Measurements from ENCODE around the gene SOX9.

The SOX9 gene

DNA sequence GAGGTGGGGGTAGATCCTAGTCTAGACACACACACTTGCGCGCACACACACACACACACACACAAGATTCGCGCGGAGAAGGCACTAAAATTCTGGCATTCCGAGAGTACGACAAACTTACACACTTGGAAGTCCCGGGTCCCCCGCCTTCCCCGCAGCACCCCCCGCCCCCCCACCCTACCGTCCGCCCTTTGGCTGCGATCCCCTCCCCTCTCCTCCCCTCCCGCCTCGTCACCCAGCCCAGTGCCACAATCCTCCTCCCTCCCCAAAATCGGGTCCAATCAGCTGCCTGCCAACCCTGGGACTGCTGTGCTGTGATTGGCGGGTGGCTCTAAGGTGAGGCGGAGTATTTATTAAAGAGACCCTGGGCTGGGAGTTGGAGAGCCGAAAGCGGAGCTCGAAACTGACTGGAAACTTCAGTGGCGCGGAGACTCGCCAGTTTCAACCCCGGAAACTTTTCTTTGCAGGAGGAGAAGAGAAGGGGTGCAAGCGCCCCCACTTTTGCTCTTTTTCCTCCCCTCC is at the start of gene SOX9:
Gene SOX9, plus strand, starts transcription at position 379 of the 522 bp plus-strand sequence. CDS start 372 bp downstream, outside the sequence.
- Histone ChIP-seq H3K9me3 (ENCODE audit: control insufficient read depth in 1 of 2, low read length in 2 of 2) (no peaks in the 10 kb centered on the region), H3K4me1 (ENCODE audit: control insufficient read depth in 1 of 2, insufficient read depth in 2 of 2, low read length in 2 of 2) (peaks cover 12 to 28% of the 10 kb centered on the region in 2 donors), H3K4me3 (ENCODE audit: low read depth in 1 of 2, low read length in 2 of 2) (peak within 1 kb of the TSS; percentile 86 to 87), H3K9ac (ENCODE audit: low read depth in 1 of 2, low read length in 2 of 2) (peak within 1 kb of the TSS; percentile 78 to 85), H3K36me3 (ENCODE audit: control insufficient read depth in 1 of 2, insufficient read depth in 2 of 2, low read length in 2 of 2) (peaks cover 7 to 10% of the 10 kb centered on the region in 2 donors), H3K27ac (ENCODE audit: low read depth, low read length) (peak within 1 kb of the TSS; percentile 70), H3K27me3 (ENCODE audit: control insufficient read depth in 1 of 2, insufficient read depth in 2 of 2, low read length in 2 of 2) (peaks cover 36 to 41% of the 10 kb centered on the region in 2 donors)

DNA sequence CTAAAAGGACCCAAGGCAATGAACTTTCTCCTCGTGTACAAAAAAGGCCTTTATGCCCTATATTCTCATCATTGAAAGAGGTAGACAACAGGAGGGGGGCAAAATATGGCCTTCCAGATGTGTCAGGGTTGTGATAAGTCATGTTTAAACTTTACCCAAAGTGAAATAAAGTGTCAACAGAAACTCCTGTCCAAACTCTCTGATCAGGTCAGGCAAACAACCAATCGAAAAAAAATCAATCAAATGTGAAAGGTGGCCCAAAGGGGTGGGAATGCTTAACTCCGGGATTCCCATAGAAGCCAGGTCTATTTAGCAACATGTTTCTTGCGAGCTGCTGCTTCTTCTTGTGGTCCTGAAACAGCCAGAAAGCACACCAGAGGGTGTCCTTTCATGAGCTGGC is 49.5 kb upstream of the SOX9 start:
- H3K36me3 ChIP-seq (ENCODE audit: control insufficient read depth in 1 of 2, insufficient read depth in 2 of 2, low read length in 2 of 2), result no peaks in the 10 kb centered on the region
- H3K9me3 ChIP-seq (ENCODE audit: control insufficient read depth in 1 of 2, low read length in 2 of 2), result no peaks in the 10 kb centered on the region
- H3K9ac ChIP-seq (ENCODE audit: low read depth in 1 of 2, low read length in 2 of 2), result no peak overlapping the region
- H3K27me3 ChIP-seq (ENCODE audit: control insufficient read depth in 1 of 2, insufficient read depth in 2 of 2, low read length in 2 of 2), result no peaks in the 10 kb centered on the region
- no peaks in the 10 kb centered on the region for H3K4me1 ChIP-seq (ENCODE audit: control insufficient read depth in 1 of 2, insufficient read depth in 2 of 2, low read length in 2 of 2)
- H3K4me3 ChIP-seq (ENCODE audit: low read depth in 1 of 2, low read length in 2 of 2), result no peak overlapping the region
- no peak overlapping the region for H3K27ac ChIP-seq (ENCODE audit: low read depth, low read length)

DNA sequence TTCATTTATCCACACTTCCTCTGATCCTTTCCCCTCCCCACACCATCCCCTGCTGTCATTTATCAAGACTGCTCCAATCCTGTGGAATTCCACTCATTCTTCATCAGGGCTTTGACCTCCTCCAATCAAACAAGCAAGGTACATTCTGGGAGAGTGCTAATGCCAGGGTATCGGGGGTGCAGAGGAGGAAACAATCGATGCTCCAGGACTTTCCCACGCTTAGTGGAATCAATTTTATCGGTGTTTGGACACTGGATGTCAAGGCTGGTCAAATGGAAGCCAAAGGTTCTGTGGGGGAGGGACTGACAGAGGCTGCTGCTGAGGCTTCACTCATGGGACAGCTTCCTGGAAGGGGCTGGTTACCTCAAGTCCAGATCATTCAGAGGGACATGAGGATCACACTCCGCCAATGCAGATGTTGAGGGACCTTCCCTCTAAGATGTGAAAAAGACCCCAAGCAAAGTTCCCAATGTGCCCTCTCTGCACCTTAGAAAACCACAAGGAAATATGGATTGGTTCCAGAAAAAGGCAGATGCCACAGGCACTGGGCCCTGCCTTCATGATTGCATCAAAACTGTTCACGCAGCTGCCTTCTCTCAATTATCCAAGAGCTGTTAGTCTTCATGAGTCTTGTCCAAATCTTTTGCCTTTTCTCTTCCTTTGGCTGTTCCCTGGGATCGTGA is 44.7 kb upstream of the SOX9 start:
- Histone ChIP-seq H3K4me3 (ENCODE audit: low read depth in 1 of 2, low read length in 2 of 2) (no peak overlapping the region), H3K9me3 (ENCODE audit: control insufficient read depth in 1 of 2, low read length in 2 of 2) (no peaks in the 10 kb centered on the region), H3K27ac (ENCODE audit: low read depth, low read length) (no peak overlapping the region), H3K4me1 (ENCODE audit: control insufficient read depth in 1 of 2, insufficient read depth in 2 of 2, low read length in 2 of 2) (no peaks in the 10 kb centered on the region), H3K27me3 (ENCODE audit: control insufficient read depth in 1 of 2, insufficient read depth in 2 of 2, low read length in 2 of 2) (no peaks in the 10 kb centered on the region), H3K36me3 (ENCODE audit: control insufficient read depth in 1 of 2, insufficient read depth in 2 of 2, low read length in 2 of 2) (no peaks in the 10 kb centered on the region), H3K9ac (ENCODE audit: low read depth in 1 of 2, low read length in 2 of 2) (no peak overlapping the region)

DNA sequence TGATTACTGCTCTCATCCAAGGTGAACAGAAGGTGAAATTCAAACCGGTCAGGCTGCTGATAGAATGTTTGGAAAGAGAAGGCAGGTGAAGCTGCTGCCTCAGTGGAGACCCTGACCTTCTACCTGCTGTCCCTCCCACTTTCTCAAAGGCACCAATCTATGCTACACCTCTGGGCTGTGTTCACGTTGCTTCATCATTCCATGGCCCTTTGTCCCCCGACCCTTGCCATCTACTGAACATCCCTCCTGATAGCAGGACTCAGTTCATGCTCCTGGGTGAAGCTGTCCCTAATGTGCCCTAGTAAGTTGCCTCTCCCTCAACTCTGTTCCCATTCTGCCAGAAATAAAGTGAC is 44.2 kb upstream of the SOX9 start:
- Histone ChIP-seq H3K9ac (ENCODE audit: low read depth in 1 of 2, low read length in 2 of 2) (no peak overlapping the region), H3K4me3 (ENCODE audit: low read depth in 1 of 2, low read length in 2 of 2) (no peak overlapping the region), H3K9me3 (ENCODE audit: control insufficient read depth in 1 of 2, low read length in 2 of 2) (no peaks in the 10 kb centered on the region), H3K27ac (ENCODE audit: low read depth, low read length) (no peak overlapping the region), H3K27me3 (ENCODE audit: control insufficient read depth in 1 of 2, insufficient read depth in 2 of 2, low read length in 2 of 2) (no peaks in the 10 kb centered on the region), H3K36me3 (ENCODE audit: control insufficient read depth in 1 of 2, insufficient read depth in 2 of 2, low read length in 2 of 2) (no peaks in the 10 kb centered on the region), H3K4me1 (ENCODE audit: control insufficient read depth in 1 of 2, insufficient read depth in 2 of 2, low read length in 2 of 2) (no peaks in the 10 kb centered on the region)

DNA sequence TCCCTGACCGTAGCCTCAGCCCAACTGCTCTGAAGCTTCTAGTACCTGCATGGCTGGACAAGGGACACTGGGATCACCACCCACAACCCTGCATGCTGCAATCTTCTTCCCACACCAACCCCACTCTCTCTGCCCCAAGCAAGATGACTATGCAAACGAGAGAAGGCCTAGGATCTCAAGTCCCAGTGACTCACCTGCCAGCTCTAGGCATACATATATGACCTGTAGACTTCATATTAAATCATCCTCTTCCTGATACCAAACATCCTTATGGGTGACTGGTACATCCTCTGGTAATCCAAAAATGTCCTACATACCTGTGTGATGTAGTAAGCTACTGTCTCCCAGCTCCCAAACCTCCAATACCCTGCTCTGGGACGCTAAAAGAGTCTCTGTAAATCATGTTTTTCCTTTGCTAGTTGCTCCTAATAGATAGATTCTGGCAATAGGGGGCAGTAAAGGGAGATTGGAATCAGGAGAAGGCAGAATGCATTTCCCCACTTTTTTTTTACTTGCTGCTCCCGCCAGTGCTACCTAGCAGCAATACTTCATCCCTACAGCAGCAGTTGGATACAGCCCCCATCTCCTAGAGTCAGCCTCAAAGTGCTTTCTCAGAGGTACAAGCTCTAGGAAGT is 43.4 kb upstream of the SOX9 start:
- no peaks in the 10 kb centered on the region for H3K9me3 ChIP-seq (ENCODE audit: control insufficient read depth in 1 of 2, low read length in 2 of 2)
- no peaks in the 10 kb centered on the region for H3K27me3 ChIP-seq (ENCODE audit: control insufficient read depth in 1 of 2, insufficient read depth in 2 of 2, low read length in 2 of 2)
- no peak overlapping the region for H3K27ac ChIP-seq (ENCODE audit: low read depth, low read length)
- H3K9ac ChIP-seq (ENCODE audit: low read depth in 1 of 2, low read length in 2 of 2), result no peak overlapping the region
- H3K4me1 ChIP-seq (ENCODE audit: control insufficient read depth in 1 of 2, insufficient read depth in 2 of 2, low read length in 2 of 2), result no peaks in the 10 kb centered on the region
- H3K36me3 ChIP-seq (ENCODE audit: control insufficient read depth in 1 of 2, insufficient read depth in 2 of 2, low read length in 2 of 2), result no peaks in the 10 kb centered on the region
- H3K4me3 ChIP-seq (ENCODE audit: low read depth in 1 of 2, low read length in 2 of 2), result no peak overlapping the region

DNA sequence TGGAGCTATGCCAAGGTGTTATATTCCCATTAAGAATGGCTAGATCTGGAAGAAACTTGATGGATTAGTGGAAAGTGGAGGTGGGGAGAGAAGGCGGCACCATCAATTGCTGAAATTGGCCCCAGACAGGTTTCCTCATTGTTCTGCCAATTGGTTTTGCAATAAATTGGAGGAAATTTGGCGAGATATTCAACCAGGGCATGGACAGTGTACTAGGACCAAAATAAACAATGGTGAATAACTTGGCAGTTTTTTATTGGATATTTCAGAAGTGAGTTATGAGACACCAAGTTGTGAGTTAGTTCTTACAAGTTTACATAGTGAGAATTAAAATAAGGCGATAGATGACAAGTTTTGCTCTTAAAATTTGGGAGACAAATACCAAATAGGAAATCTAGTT is 41.1 kb upstream of the SOX9 start:
- Histone ChIP-seq H3K4me1 (ENCODE audit: control insufficient read depth in 1 of 2, insufficient read depth in 2 of 2, low read length in 2 of 2) (no peaks in the 10 kb centered on the region), H3K9me3 (ENCODE audit: control insufficient read depth in 1 of 2, low read length in 2 of 2) (no peaks in the 10 kb centered on the region), H3K4me3 (ENCODE audit: low read depth in 1 of 2, low read length in 2 of 2) (no peak overlapping the region), H3K9ac (ENCODE audit: low read depth in 1 of 2, low read length in 2 of 2) (no peak overlapping the region), H3K27ac (ENCODE audit: low read depth, low read length) (no peak overlapping the region), H3K36me3 (ENCODE audit: control insufficient read depth in 1 of 2, insufficient read depth in 2 of 2, low read length in 2 of 2) (no peaks in the 10 kb centered on the region), H3K27me3 (ENCODE audit: control insufficient read depth in 1 of 2, insufficient read depth in 2 of 2, low read length in 2 of 2) (no peaks in the 10 kb centered on the region)

DNA sequence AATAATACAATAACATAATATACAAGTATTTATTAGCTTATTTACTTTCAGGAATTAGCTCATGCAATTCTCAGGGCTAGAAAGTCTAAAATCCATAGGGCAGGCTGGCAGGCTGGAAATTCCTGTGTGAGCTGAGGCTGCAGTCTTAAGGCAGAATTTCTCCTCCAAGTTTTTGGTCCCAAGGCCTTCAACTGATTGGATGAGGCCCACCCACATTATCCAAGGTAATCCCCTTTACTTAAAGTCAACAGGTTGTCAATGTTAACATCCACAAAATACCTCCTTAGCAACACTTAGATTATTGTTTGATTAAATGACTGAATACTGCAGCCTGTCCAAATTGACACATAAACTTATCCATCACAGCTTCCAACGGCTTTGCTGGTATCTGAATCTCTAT is 32.9 kb upstream of the SOX9 start:
- Histone ChIP-seq H3K36me3 (ENCODE audit: control insufficient read depth in 1 of 2, insufficient read depth in 2 of 2, low read length in 2 of 2) (no peaks in the 10 kb centered on the region), H3K27ac (ENCODE audit: low read depth, low read length) (no peak overlapping the region), H3K9ac (ENCODE audit: low read depth in 1 of 2, low read length in 2 of 2) (no peak overlapping the region), H3K9me3 (ENCODE audit: control insufficient read depth in 1 of 2, low read length in 2 of 2) (no peaks in the 10 kb centered on the region), H3K27me3 (ENCODE audit: control insufficient read depth in 1 of 2, insufficient read depth in 2 of 2, low read length in 2 of 2) (no peaks in the 10 kb centered on the region), H3K4me3 (ENCODE audit: low read depth in 1 of 2, low read length in 2 of 2) (no peak overlapping the region), H3K4me1 (ENCODE audit: control insufficient read depth in 1 of 2, insufficient read depth in 2 of 2, low read length in 2 of 2) (no peaks in the 10 kb centered on the region)

DNA sequence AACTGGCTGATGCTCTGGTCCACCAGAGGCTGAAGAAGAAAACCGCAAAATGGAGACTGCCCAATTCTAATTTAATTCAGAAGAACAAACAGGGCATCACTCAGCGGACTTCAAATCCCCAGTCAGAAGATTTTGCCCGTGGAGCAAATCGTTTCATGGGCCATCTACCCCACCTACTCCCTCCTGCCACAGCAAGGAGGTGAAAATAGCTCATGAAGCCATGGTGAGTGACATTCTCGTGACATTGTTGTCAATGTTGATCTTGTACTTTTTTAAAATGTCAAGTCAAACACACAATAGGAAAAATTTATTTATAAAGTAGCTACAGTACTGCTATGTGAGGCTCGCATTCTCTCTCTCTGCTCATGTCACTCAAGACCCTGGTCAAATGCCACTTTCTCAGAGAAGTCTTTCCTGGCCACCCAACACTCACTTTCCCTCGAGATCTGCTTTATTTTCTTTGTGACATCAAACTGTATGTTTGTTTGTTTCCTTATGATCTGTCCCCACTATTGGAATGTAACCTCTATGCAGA is 31.3 kb upstream of the SOX9 start:
- Histone ChIP-seq H3K27me3 (ENCODE audit: control insufficient read depth in 1 of 2, insufficient read depth in 2 of 2, low read length in 2 of 2) (no peaks in the 10 kb centered on the region), H3K9ac (ENCODE audit: low read depth in 1 of 2, low read length in 2 of 2) (no peak overlapping the region), H3K4me3 (ENCODE audit: low read depth in 1 of 2, low read length in 2 of 2) (no peak overlapping the region), H3K27ac (ENCODE audit: low read depth, low read length) (no peak overlapping the region), H3K4me1 (ENCODE audit: control insufficient read depth in 1 of 2, insufficient read depth in 2 of 2, low read length in 2 of 2) (no peaks in the 10 kb centered on the region), H3K36me3 (ENCODE audit: control insufficient read depth in 1 of 2, insufficient read depth in 2 of 2, low read length in 2 of 2) (no peaks in the 10 kb centered on the region), H3K9me3 (ENCODE audit: control insufficient read depth in 1 of 2, low read length in 2 of 2) (no peaks in the 10 kb centered on the region)

DNA sequence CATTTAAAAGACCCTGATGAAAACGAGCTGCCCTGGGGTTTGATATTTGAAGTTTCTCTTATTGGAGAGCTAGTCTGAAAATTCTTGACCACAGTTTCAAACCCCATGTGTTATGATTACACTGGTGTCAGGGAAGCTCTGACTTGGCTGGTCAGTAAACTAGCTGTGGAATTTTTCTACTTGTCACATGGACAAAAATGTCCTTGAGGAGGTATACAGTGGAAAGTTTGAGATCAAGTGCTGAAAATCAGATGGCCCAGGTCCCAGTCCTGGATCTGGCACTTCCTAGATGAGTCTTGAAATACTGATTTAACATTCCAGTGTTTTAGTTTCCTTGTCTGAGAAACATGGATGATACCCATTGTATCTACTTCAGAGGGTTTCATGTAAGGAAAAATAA is 30.7 kb upstream of the SOX9 start:
- H3K4me3 ChIP-seq (ENCODE audit: low read depth in 1 of 2, low read length in 2 of 2), result no peak overlapping the region
- H3K4me1 ChIP-seq (ENCODE audit: control insufficient read depth in 1 of 2, insufficient read depth in 2 of 2, low read length in 2 of 2), result no peaks in the 10 kb centered on the region
- no peaks in the 10 kb centered on the region for H3K9me3 ChIP-seq (ENCODE audit: control insufficient read depth in 1 of 2, low read length in 2 of 2)
- no peaks in the 10 kb centered on the region for H3K36me3 ChIP-seq (ENCODE audit: control insufficient read depth in 1 of 2, insufficient read depth in 2 of 2, low read length in 2 of 2)
- no peak overlapping the region for H3K27ac ChIP-seq (ENCODE audit: low read depth, low read length)
- H3K9ac ChIP-seq (ENCODE audit: low read depth in 1 of 2, low read length in 2 of 2), result no peak overlapping the region
- H3K27me3 ChIP-seq (ENCODE audit: control insufficient read depth in 1 of 2, insufficient read depth in 2 of 2, low read length in 2 of 2), result no peaks in the 10 kb centered on the region

DNA sequence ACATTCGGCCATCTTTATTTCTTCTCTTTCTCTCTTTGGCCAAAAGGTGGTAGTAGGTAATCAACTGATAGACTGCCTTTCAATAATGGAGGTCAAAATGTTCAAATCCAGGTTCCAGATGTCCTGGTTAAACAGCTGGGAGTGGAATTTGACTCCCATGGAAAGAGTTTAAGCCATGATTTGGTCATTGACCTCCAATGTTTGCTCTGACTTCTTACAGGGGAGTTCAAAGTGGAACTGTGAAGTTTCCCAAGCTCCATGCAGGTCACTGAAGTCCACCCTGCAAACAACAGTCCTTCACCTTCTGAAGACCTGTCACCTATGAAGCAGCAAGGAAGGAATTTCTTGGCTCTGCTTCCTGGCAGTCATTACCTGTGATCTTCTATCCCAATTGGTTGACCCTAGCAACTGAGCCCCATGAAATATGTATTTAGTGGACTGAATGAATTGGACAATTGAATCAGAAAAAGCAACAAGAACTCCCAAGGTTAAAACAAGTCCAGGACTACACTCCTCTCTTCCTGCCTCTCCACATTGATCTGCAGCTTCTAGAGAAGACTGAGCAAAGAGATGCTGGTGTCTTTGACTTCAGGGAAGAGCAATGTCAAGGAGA is 28.0 kb upstream of the SOX9 start:
- Histone ChIP-seq H3K27ac (ENCODE audit: low read depth, low read length) (no peak overlapping the region), H3K36me3 (ENCODE audit: control insufficient read depth in 1 of 2, insufficient read depth in 2 of 2, low read length in 2 of 2) (no peaks in the 10 kb centered on the region), H3K9ac (ENCODE audit: low read depth in 1 of 2, low read length in 2 of 2) (no peak overlapping the region), H3K4me1 (ENCODE audit: control insufficient read depth in 1 of 2, insufficient read depth in 2 of 2, low read length in 2 of 2) (no peaks in the 10 kb centered on the region), H3K4me3 (ENCODE audit: low read depth in 1 of 2, low read length in 2 of 2) (no peak overlapping the region), H3K27me3 (ENCODE audit: control insufficient read depth in 1 of 2, insufficient read depth in 2 of 2, low read length in 2 of 2) (no peaks in the 10 kb centered on the region), H3K9me3 (ENCODE audit: control insufficient read depth in 1 of 2, low read length in 2 of 2) (no peaks in the 10 kb centered on the region)

Measured in duodenal mucosa (tissue), 2 donors.